Fibroblast of lung (primary cell): Measurements from ENCODE around the gene CCNF.

Source experiments
- EZH2 ChIP-seq: IDR thresholded peaks from 2 replicates; pipeline ENCODE4 v1.5.1; 2012; ENCODE audit warnings: low read length, control low read depth, mild to moderate bottlenecking; ENCODE audit errors: missing control alignments
- TF ChIP-seq, protein P1 (sequence below), 2 donors: IDR thresholded peaks in 1 of 2; conservative IDR thresholded peaks in 1 of 2; 1 replicate in 1 of 2; 2 replicates in 1 of 2; pipeline ENCODE4 v1.5.1; 2011 to 2012; ENCODE audit warnings: low read length in 2 of 2, control low read depth in 1 of 2, inconsistent platforms in 1 of 2, low read depth in 1 of 2, mild to moderate bottlenecking in 1 of 2

DNA sequence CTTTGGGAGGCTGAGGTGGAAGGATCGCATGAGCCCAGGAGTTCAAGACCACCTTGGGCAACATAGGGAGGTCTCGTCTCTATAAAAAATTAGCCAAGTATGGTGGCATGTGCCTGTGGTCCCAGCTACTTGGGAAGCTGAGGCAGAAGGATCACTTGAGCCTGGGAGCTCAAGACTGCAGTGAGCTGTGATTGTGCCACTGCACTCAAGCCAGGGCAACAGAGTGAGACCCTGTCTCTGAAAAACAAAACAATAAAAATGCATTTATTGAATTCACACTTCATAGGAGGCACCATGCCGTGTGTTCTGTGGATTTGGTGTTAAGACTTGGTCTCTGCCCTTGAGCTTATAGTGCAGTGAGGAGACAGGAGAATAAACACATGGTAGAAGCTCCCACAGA lies 48.1 kb downstream of the CCNF start:
- TF ChIP-seq, protein P1, sequence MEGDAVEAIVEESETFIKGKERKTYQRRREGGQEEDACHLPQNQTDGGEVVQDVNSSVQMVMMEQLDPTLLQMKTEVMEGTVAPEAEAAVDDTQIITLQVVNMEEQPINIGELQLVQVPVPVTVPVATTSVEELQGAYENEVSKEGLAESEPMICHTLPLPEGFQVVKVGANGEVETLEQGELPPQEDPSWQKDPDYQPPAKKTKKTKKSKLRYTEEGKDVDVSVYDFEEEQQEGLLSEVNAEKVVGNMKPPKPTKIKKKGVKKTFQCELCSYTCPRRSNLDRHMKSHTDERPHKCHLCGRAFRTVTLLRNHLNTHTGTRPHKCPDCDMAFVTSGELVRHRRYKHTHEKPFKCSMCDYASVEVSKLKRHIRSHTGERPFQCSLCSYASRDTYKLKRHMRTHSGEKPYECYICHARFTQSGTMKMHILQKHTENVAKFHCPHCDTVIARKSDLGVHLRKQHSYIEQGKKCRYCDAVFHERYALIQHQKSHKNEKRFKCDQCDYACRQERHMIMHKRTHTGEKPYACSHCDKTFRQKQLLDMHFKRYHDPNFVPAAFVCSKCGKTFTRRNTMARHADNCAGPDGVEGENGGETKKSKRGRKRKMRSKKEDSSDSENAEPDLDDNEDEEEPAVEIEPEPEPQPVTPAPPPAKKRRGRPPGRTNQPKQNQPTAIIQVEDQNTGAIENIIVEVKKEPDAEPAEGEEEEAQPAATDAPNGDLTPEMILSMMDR (conservative IDR thresholded peaks at IDR 0.05 in 1 of 2, IDR thresholded peaks at IDR 0.05 in 1 of 2; ENCODE audit: low read depth in 1 of 2, low read length in 2 of 2) = no peak
- no peak for TF ChIP-seq EZH2
